Ecto neural progenitor cell (in vitro differentiated cells): ENCODE measurements around the gene SPG21.
A peak's percentile ranks its signal among the peaks of the same experiment; 100 is the strongest.

Experiments
- DNase-seq: peaks from one replicate; pipeline ENCODE4 v3.0.0-alpha.2; 2018; ENCODE audit warnings: low spot score

The SPG21 gene

DNA sequence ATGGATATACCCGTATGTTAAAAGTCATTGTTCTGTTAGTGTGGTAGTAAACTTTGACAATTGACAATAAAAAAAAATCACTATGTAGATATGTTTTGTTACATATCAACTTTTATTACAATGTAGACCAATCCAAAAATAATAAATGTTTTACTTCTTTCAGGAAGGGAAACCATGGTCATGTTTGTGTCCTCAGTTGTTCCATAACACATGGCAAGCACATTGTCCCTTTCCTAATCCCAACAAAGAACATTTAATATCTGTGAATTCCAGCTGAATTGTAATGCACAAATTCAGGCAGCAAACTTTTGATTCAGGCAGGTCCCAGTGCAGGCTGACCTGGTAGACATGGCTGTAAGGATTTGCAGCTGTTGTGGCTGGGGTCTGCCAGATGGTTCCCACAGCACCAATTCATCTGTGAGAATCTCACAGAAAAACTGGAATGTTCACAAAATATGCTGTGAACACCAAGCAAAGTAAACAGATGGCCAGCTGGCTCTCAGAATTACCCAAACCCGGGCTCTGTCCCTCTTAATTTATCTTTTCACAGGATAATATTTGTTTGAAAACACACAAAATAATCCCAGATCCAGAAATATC, 1.9 kb upstream of the SPG21 start:
- no peak for DNase-seq

DNA sequence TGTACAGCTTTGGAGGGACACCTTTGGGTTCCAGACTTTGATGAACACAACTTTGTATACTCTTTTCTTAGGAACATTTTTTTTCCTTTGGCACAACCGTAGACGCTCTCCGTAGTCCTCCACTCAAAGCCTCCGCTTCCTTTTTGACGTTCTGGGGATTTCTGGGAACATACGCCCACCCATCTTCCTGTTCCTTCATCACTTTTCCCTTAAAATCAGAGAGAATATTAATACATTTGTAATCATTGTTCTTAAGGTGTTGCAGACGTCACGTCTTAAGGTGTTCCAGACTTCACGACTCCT, 405 bp upstream of the SPG21 start:
- DNase-seq, result no peak

DNA sequence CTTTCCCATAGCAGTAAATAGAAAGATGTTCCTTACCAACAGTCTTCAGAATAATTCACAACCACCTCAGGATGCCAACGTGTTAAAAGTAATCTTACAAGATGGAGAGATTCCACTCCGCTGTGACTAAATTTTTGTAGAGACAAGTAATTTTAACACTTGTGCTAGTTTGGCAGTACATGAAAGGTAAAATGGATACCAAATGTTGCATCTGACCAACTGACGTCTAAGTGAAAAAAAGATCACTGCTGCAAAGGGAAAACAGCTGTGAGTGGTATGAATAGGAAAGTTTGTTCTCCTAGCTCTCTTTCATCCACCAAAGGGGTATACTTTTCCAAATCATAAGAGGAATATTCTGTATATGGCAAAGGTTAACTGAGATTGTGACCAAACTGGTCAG, 2.6 kb downstream of the SPG21 start:
- no peak for DNase-seq

DNA sequence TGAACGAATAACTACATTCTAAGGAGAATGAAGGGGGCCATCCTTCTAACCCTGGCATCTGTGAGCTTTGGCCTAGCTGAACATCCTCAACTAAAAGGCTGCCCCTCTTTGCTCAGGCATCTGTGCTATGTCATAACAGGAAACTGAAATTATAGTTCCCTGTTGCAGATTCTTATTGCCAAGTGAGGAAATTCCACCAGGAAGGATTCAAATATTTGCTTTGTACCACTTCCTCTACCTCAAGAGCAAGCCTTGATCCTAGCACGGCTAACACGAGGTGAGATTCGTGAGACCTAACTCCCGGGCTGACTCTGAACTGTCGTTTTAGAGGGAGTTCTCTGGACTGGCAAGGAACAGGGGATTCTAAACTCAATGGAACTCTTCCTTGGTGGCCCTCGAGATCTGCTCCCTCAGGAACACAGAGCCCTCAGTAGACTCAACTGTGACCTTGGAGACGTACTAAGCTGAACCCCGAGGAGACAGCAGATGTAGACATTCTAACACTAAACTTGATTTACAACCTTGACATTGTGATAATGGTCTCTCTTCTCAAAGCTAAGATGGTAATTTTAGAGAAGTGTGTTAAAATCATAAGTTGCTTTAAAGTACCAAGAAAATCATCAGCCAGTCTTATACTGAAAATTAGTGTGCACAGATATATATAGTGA, 4.2 kb downstream of the SPG21 start:
- DNase-seq, result no peak

DNA sequence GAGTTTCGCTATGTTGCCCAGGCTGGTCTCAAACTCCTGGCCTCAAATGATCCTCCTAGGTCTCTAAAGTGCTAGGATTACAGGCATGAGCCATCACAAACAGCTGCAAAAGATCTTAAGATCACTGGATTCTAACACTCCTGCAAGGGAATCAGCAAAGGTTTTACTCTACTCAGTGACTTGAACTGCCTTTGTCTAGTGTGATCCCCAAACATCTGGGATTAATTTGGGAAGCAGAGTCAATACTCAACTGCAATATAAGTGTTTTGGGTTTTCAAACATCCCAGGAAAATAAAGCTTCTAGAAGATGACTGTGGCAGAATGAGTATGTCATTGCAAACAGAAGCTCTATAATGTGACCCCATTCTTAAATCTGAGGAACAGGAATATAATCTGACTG, 7.2 kb downstream of the SPG21 start:
- DNase-seq, result no peak

DNA sequence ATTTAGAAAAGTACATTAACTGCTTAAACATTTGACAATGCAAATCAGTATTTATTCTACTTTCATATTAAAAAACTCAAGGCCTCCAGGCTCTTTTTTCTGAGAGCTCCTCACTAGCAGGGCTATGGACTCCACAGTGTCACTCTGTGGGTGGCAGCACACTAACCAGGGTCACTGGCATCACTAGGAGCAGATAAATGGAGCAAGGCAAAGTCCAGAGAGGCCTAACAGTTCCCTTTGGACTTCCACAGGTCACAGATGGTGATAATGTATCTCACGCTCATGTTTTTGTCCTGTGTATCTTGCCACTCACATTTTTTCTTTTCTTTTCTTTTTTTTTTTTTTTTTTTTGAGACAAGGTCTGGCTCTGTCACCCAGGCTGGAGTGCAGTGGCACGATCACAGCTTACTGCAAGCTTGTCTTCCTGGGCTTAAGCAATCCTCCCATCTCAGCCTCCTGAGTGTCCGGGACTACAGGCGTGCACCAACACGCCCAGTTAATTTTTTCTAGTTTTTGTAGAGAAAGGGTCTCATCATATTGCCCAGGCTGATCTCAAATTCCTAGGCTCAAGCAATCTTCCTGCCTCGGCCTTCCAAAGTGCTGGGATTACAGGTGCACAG, 7.8 kb downstream of the SPG21 start:
- no peak for DNase-seq

DNA sequence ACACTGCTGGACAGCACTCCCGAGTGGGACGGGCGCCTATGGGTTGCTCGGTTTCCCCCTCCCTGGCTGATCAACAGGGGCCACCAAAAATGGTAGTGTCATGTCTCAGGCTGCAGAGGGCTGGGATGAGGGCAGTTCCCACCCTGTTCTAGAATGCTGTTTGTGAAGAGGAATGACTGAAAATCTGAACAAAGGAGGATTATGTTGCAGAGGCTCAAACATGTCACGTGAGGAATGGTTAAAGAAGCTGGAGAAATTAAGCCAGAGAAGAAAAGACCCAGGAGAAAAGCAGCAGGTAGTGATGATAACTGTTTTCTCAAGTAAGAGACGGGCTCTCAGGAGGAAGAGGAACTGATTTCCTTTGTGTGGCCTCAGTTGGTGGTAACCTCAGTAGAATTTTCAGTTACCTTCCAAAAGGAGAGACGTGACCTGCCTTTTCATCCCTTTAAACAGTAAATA, 10.4 kb downstream of the SPG21 start:
- DNase-seq, result peak; percentile 54

DNA sequence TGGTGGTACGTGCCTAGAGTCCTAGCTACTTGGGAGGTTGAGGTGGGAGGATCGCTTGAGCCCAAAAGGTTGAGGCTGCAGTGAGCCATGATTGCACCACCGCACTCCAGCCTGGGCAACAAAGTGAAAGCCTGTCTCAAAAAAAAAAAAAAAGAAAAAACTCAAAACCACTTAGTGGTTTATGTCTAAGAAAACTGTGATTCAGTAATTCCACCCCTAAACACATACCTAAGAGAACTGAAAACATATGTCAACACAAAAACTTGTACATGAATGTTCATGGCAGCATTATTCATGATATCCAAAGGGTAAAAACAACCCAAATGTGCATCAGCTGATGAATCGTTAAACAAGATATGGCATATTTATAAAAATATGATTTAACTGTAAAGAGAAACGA, 14.3 kb downstream of the SPG21 start:
- DNase-seq, result no peak

DNA sequence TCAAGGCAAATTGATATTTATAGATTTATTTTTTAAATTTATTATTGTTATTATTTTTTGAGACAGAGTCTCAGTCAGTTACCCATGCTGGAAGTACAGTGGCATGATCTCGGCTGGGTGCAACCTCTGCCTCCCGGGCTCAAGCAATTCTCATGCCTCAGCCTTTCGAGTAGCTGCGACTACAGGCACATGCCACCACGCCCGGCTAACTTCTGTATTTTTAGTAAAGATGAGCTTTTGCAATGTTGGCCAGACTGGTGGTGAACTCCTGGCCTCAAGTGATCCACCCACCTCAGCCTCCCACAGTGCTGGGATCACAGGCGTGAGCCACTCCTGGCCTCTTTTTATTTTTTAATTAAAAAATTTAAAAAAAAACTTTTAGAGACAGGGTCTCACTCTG, 19.0 kb downstream of the SPG21 start:
- DNase-seq, result no peak

DNA sequence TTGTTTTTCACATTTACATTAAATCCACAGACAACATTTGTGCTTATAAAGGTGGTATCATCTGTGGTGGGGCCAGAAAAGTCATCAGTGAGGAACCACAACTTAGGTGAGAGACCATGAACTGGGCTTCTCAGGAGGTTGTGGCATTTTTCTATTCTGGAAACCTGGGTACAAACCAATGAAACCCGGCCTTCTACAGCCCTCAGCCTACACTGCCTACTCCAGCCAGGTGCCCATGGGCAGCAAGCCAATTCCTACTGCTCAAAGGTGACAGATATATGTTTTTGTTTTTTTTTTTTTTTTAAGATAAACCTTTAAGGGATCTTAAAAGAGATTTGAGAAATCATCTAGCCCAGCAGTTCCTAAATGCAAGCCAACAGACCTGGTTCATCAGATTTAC, 20.3 kb downstream of the SPG21 start:
- no peak for DNase-seq

DNA sequence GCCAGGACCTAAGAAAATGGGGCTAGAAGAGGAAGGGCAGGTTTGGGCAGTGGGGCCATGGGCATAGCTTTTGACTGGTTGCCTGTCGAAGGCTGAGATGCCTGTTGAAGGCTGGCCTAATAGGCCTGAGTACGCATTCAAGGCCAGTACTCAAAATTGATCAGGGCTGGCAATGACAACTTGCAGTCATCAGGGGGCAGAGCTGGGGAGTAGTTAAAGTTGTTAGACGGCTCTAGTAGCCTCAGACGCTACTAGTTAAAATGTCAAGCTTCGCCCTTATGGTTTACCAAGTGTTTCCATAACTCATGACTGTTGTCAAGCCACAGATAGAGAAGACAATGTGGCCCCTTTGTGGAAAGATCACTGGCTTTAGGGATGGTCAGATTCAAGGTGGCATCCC, 28.7 kb downstream of the SPG21 start:
- DNase-seq, result no peak

DNA sequence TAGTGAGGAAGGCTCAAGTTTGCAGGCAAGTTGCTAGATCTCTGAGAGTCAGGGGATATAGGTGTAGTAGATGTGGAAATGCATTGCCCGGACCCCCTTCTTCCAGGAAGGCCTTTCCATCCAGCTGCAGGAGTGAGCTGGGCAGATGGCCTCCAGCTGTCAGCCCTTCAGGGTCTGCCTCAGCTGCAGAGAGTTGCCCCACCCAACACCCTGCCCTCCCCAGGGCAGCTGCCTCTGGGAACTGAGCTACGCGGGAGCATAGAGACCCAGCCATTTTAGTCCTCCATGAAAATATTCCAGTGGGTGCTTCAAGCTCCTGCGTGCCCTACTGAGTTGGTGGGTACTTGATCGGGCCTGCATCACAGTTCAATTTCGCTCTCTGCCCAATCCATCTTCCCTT, 29.6 kb downstream of the SPG21 start:
- no peak for DNase-seq

DNA sequence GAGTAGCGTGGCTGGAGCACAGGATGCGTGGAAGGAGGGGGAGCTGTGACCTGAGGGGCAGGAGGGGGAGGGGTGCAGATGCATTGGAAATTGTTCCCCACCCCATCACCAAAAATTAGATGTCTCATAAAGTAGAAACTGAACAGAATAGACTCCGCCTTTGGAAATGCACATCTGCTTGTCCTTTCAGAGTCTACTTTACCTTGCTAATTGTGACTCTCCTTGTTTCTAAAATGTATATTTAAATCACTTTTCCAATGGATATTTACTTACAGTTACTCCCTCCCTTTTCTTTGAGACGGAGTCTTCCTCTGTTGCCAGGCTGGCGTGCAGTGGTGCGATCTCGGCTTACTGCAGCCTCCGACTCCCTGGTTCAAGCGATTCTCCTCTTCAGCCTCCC, 30.6 kb downstream of the SPG21 start:
- DNase-seq, result no peak

DNA sequence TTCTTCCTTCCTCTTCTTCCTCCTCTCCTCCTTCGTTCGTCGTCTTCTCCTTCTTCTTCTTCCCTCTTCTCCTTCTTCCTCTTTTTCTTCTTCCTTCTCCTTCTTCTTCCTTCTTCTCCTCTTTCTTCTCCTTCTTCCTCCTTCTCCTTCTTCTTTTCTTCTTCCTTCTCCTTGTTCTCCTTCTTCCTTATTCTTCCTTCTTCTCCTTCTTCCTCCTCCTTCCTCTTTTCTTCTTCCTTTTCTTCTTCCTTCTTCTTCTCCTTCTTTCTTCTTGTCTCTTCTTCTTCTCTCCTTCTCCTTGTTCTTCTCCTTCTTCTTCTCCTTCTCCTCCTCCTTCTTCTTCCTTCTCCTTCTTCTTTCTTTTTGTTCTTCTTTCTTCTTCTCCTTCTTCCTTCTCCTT, 35.3 kb downstream of the SPG21 start:
- no peak for DNase-seq

DNA sequence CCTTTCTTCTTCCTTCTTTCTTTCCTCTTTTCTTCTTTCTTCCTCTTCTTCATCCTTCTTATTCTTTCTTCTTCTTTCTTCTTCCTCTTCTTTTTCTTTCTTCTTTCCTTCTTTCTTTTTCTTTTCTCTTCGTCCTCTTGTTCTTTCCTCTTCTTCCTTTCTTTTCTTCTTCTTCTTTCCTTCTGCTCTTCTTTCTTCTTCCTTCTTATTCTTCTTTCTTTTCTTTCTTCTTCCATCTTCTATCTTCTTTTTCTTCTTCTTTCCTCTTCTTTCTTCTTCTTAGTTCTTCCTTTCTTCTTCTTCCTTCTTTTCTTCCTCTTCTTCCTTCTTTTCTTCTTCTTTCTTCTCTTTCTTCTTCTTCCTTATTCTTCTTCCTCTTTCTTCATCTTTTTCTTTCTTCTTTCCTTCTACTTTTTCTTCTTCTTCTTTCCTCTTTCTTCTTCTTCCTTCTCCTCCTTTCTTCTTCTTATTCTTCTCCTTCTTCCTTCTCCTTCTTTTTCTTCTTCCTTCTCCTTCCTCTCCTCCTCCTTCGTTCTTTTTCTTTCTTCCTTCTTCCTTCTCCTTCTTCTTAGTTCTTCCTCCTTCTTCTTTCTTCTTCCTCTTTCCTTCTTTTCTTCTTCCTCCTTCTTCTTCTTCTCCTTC, 37.8 kb downstream of the SPG21 start:
- no peak for DNase-seq

DNA sequence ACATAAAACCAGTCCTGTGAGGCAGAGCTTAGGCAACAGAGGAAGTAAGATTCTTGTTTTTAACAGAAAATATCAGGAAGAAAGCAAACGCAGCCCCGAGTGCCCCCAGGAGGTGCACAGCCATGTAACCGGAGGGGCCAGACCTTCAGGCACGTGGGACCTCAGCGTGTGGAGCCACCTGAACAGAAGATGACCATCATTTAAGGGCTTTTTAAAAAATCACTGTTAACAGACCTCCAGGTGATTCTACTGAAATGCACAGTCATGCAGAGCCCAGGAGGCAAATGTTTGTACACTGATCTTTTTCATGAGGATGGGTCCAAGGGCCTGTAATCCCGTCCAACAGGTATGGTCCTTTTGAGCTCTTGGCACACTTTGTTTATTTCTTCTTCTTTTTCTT, 38.8 kb downstream of the SPG21 start:
- DNase-seq, result no peak

DNA sequence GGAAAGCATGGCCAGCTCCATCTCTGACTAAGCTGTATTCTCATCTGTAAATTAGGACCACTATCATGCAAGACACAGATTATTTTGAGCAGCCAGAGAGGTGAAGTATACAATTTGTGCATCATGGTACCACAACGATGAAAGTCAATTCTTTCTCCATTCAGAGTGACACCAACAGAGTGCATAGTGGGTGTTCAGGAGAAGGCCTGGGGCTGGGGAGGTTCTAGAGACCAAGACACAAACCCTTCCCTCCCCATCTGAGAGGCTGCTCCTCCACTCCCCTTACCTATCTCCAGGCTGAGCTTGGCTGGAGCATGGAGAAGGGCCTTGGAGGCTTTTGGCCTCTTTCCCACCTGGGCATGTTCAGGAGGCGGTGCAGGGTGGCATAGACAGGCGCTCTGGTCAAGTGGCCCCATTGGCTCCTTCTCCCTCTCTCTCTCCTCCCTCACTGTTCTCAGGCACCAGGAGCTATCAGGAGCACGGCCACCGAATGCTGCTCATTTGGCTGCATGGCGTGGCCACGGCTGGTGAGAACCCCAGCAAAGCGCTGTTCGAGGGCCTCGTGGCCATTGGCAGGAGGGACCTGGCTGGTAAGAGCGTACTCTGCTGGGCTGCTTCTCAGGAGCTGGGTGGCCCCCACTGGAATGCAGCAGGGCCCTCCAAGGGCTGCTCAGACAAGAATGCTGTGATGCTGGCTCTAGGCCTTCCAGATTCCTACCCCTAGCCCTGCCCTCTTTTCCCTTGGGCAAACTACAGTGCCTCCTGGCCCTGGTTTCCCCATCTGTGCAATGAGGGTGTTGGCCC, 40.1 kb downstream of the SPG21 start:
- DNase-seq, result no peak

DNA sequence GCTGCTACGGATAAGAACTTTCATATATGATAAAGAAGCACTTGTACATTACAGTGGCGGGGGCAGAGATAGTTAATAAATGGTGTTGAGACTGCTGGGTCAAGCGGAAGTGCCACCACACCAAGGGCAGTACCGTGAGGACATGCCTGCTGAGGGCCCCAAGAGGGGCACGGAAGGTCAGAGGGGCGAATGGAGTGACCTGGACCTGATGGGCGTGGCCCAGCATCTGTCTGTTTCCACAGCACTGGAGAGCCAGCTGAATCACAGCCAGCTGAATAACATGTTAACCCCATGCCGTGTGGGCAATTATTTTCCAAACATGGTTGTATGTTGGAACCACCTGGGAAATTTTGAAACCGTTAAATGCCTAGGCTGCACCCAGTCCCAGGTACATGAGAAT, 40.8 kb downstream of the SPG21 start:
- DNase-seq, result no peak

DNA sequence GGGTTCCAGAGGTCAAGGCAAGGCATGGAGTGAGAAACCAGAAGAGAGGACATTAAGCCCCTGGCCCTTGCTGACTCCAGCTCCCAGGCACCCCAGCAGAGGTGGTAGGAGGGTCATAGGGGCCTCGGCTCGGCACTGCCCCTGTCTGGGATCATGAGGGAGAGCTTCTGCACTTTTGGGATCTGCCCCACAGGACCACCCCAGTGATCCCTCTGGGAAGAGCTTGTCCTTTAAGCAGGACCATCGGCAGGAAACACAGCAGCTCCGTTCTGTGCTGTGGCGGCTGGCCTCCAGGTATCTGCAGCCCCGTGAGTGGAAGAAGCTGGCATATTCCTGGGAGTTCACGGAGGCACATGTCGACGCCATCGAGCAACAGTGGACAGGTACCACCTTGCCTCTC, 42.5 kb downstream of the SPG21 start:
- no peak for DNase-seq

DNA sequence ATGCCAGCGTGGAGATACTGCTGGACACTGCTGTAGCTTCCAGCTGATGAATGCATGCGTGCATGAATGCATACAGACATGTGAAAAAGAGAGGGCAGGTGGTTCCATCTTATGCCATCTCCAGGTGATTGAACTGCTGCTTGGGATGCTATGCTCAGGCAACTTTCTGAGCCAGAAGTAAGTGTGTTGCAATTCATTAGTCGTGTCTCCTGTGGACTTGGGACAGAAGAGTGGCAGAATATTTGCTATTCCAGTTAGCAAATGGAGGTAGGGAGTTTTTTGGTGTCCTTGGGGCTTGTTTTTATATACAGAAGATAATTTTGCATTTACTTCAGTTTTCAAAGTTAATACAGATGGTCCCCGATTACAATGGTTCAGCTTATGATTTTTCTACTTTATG, 44.8 kb downstream of the SPG21 start:
- no peak for DNase-seq

DNA sequence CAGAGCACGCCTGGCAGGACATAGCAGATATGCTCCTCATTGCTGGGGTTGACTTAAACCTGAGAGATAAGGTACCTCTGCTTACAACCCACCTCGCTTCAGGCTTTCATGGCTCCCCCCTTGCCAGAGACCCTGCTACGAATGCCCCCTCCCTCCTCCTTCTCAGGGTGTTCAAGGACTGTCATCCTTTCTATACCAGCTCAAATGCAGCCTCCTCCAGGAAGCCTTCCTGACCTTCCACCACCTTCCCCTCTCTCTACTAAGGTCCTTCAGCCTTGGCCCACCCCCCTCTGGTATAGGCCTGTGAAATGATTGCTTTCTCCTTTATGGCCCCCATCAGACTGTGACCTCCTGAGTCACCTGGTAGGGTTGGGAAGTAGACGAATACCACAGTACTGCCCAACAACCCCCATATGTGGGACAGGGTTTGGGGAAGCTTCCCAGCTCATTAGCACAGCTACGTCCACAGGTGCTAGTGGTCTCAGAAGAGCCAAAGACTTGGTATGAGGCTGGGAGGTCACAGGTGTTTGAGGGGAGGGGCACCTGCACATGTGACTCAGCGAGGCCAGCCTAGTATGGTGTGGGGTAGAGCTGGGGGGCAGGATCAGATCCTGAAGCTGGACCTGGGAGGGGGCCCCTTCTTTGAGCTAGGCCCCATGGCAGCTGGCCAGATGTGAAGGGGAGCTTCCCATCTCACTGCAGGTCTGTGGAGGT, 46.0 kb downstream of the SPG21 start:
- no peak for DNase-seq

DNA sequence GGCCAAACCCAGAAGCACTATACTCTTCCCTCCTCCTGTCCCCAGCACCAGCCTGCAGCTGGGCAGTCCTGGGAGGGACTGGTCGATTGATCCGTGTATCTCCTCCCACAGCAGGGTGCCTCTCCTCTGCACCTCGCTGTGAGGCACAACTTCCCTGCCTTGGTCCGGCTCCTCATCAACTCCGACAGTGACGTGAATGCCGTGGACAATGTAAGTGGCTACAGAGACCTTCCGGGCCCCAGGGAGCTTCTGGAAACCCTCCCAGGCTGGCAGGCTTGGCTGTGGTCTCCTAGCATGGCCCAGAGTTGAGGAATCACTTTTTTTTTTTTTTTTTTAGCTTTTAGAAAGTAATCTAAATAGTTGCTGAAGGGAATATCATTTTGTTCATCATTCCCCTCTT, 47.4 kb downstream of the SPG21 start:
- no peak for DNase-seq
